ENCODE data around the gene SLFN11.

DNA sequence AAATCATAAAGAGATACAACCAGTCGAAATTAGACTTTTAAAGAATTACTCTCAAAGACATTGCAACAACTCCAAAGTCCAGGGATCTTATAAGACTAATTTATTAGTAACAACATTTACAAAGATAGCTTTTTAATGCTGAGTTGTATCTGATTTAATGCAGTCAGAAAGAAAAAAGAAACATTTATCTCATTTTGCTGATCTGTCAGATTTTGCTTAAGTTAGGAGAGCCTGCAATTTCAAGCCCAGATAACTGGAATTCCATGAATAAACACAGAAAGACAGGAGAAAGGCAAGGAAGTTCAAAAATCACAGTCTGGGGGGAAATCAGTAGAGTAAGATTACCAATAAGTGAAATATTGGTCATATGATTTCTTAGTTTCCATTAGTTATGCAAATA, 22.9 kb downstream of the SLFN11 start:
- TF ChIP-seq POLR2AphosphoS5 (IDR thresholded peaks at IDR 0.05; ENCODE audit: low read depth) (no peak), JUNB (IDR thresholded peaks at IDR 0.05; ENCODE audit: unreplicated experiment) (no peak)

Data from GM23338 (cell line).